ENCODE measurements around the gene UBE2E2. TPM values are rescaled to one million over a fixed set of nuclear protein-coding genes. Genes with fewer than 3 reads are reported as not detected.

Gene UBE2E2
- total RNA-seq, 2 experiments from 2014 or later: 5.7 to 7.2 TPM

- DNase-seq (no peak), ATAC-seq (ENCODE audit: low read depth) (no peak)
- Mint-ChIP-seq H3K36me3 (no peaks in the 10 kb centered on the region), H3K9me3 (no peaks in the 10 kb centered on the region), H3K27ac (no peak overlapping the region), H3K4me1 (peaks cover 3% of the 10 kb centered on the region), H3K27me3 (no peaks in the 10 kb centered on the region), H3K4me3 (no peak overlapping the region)
- POLR2A ChIA-PET: no interaction called here
Measured at GRCh38 chr3:23389686-23390085, 186.6 kb downstream of the UBE2E2 start.

GRCh38 chr3:23390446-23390845 is 187.3 kb downstream of the UBE2E2 start:
- ATAC-seq (ENCODE audit: low read depth): no peak
- Mint-ChIP-seq H3K4me1 (peaks cover 3% of the 10 kb centered on the region), H3K27ac (no peak overlapping the region), H3K27me3 (no peaks in the 10 kb centered on the region), H3K4me3 (no peak overlapping the region), H3K9me3 (no peaks in the 10 kb centered on the region), H3K36me3 (no peaks in the 10 kb centered on the region)
- no peak for DNase-seq
- POLR2A ChIA-PET: no interaction called here

DNA sequence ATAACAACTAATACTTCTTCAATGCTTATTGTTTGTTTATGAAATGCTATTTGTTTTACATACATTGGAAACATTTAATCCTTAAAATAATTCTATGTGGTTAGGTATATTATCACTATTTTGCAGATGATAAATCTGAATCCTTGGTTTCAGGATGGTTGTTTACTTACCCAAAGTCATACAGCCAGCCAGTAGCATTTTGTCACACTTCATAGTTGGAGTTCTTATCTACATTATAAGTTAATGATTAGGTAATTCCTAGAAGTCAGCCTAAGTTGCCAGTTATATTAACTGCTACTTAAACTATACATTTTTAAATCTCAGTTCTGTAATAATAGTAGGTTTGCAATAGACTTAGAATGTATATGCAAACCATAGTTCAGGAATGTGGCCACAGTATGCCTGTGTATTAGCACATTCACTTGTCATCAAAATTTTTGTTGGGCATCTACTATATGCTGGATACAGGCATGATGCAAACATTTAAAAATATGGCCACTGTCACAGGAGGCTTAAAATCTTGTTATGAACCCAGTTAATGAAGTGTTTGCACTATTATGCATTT is 187.9 kb downstream of the UBE2E2 start:
- H3K36me3 Mint-ChIP-seq: no peaks in the 10 kb centered on the region
- DNase-seq (no peak), ATAC-seq (ENCODE audit: low read depth) (no peak)
- H3K4me3 Mint-ChIP-seq: no peak overlapping the region
- H3K9me3 Mint-ChIP-seq: no peaks in the 10 kb centered on the region
- no peaks in the 10 kb centered on the region for H3K27me3 Mint-ChIP-seq
- no peak overlapping the region for H3K27ac Mint-ChIP-seq
- peaks cover 3% of the 10 kb centered on the region for H3K4me1 Mint-ChIP-seq
- POLR2A ChIA-PET: no interaction called here

DNA sequence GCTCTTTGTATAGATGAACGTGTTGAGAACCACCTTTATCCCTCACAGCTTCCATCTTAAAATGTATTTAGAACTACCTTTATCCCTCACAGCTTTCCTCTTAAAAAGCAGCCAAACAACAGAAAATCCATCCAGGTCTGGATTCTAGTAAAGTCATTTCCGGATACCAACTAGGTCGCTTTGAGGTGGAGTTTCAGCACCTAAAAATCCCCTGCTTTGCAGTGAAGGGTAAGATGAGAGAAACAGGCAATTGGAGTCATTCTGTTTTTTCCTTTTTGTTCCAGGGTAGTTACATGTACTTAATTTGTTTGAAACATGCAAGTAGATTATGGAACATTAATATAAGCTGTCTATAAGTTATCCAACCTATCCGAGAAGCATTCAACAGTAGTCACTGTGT is 192.0 kb downstream of the UBE2E2 start:
- POLR2A ChIA-PET: no interaction called here
- no peaks in the 10 kb centered on the region for H3K9me3 Mint-ChIP-seq
- H3K4me3 Mint-ChIP-seq: no peak overlapping the region
- DNase-seq: no peak
- H3K27ac Mint-ChIP-seq: no peak overlapping the region
- H3K27me3 Mint-ChIP-seq: peaks cover 6% of the 10 kb centered on the region
- no peaks in the 10 kb centered on the region for H3K36me3 Mint-ChIP-seq
- H3K4me1 Mint-ChIP-seq: peaks cover 8% of the 10 kb centered on the region
- ATAC-seq (ENCODE audit: low read depth): no peak

- Mint-ChIP-seq H3K4me3 (no peak overlapping the region), H3K4me1 (peaks cover 8% of the 10 kb centered on the region), H3K27ac (no peak overlapping the region), H3K27me3 (peaks cover 9% of the 10 kb centered on the region), H3K36me3 (no peaks in the 10 kb centered on the region), H3K9me3 (no peaks in the 10 kb centered on the region)
- no peak for DNase-seq
- POLR2A ChIA-PET: no interaction called here
- no peak for ATAC-seq (ENCODE audit: low read depth)
Measured at GRCh38 chr3:23396746-23397145, 193.6 kb downstream of the UBE2E2 start.

- Mint-ChIP-seq H3K27ac (no peak overlapping the region), H3K36me3 (peaks cover 2% of the 10 kb centered on the region)
- DNase-seq: no peak
Measured at GRCh38 chr3:23399221-23399620, 196.1 kb downstream of the UBE2E2 start.

DNA sequence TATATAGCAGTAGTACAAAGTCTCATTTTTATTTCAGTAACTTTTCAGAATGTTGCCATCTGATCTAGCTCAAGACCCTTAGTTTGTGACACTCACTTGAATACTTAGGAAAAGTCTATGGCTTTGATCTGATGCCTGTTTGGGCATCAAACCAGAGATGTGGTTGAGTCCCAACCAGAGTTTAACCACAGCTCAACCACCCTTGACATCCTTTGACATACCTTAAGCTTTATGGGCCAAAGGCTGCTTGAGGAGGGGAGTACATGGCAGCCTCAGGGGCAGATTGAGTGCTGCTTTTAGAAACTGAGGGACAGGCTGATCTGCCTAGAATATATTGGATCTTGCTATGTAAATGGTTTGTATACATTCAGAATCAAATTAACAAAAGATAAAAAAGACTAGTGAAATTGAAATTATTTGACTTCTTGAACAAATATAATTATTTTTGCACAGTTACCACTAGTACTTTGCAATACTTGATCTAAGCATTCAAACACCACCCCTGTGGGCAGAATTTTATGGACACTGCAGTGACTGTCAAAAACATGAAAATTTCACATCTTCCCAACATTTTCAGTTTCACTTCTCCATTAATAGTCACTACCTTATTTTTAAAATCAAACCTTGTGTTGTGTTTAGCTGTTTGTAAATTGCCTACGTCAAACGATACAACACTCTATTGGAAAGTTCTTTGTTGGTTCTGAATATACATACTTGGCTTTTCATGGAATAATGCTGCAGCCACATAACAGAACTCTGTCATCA is 199.8 kb downstream of the UBE2E2 start:
- H3K27ac Mint-ChIP-seq: no peak overlapping the region
- POLR2A ChIA-PET: no interaction called here
- H3K9me3 Mint-ChIP-seq: no peaks in the 10 kb centered on the region
- peaks cover 28% of the 10 kb centered on the region for H3K27me3 Mint-ChIP-seq
- DNase-seq (no peak), ATAC-seq (ENCODE audit: low read depth) (peak; percentile 58)
- H3K4me3 Mint-ChIP-seq: no peak overlapping the region
- H3K36me3 Mint-ChIP-seq: peaks cover 3% of the 10 kb centered on the region
- H3K4me1 Mint-ChIP-seq: peaks cover 10% of the 10 kb centered on the region

More at GRCh38 chr3:23399221-23399620, 196.1 kb downstream of the UBE2E2 start:
- H3K27me3 Mint-ChIP-seq: peaks cover 16% of the 10 kb centered on the region
- POLR2A ChIA-PET: no interaction called here
- H3K4me1 Mint-ChIP-seq: peaks cover 15% of the 10 kb centered on the region
- no peaks in the 10 kb centered on the region for H3K9me3 Mint-ChIP-seq
- ATAC-seq (ENCODE audit: low read depth): no peak
- no peak overlapping the region for H3K4me3 Mint-ChIP-seq

- POLR2A ChIA-PET: no interaction called here
Measured at GRCh38 chr3:23404246-23404645, 201.1 kb downstream of the UBE2E2 start.

GRCh38 chr3:23405081-23405480 is 202.0 kb downstream of the UBE2E2 start:
- H3K9me3 Mint-ChIP-seq: no peaks in the 10 kb centered on the region
- no peak for DNase-seq
- H3K27me3 Mint-ChIP-seq: peaks cover 22% of the 10 kb centered on the region
- ATAC-seq (ENCODE audit: low read depth): no peak
- peaks cover 3% of the 10 kb centered on the region for H3K36me3 Mint-ChIP-seq
- H3K4me3 Mint-ChIP-seq: no peak overlapping the region
- peaks cover 10% of the 10 kb centered on the region for H3K4me1 Mint-ChIP-seq
- POLR2A ChIA-PET: no interaction called here
- H3K27ac Mint-ChIP-seq: no peak overlapping the region

More at GRCh38 chr3:23404246-23404645, 201.1 kb downstream of the UBE2E2 start:
- Mint-ChIP-seq H3K27ac (no peak overlapping the region), H3K9me3 (no peaks in the 10 kb centered on the region), H3K36me3 (peaks cover 3% of the 10 kb centered on the region), H3K4me3 (no peak overlapping the region), H3K4me1 (peaks cover 10% of the 10 kb centered on the region), H3K27me3 (peaks cover 24% of the 10 kb centered on the region)
- DNase-seq (no peak), ATAC-seq (ENCODE audit: low read depth) (no peak)

DNA sequence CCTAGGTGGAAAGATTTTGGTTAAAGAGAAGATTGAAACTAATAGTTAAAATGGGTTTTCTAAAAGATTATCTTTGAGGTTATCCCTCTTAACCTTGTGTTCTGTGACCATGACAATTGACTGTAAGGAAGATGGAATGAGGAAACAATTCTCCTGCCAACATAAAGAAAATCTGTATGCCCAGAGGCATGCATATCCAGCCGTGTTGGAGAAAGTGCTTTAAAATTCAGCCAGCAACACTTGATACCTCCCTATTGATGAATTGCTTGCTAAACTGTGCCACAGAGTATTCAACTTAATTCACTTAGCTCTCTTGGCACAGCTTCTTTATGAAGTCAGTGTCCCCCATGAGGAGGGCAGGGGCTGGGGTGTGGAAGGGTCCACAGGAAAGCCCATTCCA is 203.5 kb downstream of the UBE2E2 start:
- no peak for ATAC-seq (ENCODE audit: low read depth)
- H3K9me3 Mint-ChIP-seq: peaks cover 2% of the 10 kb centered on the region
- peaks cover 3% of the 10 kb centered on the region for H3K36me3 Mint-ChIP-seq
- H3K27ac Mint-ChIP-seq: no peak overlapping the region
- POLR2A ChIA-PET: no interaction called here
- H3K4me3 Mint-ChIP-seq: no peak overlapping the region
- H3K4me1 Mint-ChIP-seq: peaks cover 10% of the 10 kb centered on the region
- DNase-seq: no peak
- peaks cover 19% of the 10 kb centered on the region for H3K27me3 Mint-ChIP-seq

- H3K36me3 Mint-ChIP-seq: peaks cover 3% of the 10 kb centered on the region
- peaks cover 9% of the 10 kb centered on the region for H3K9me3 Mint-ChIP-seq
- POLR2A ChIA-PET: no interaction called here
- DNase-seq (no peak), ATAC-seq (ENCODE audit: low read depth) (no peak)
- H3K4me3 Mint-ChIP-seq: no peak overlapping the region
- H3K27ac Mint-ChIP-seq: no peak overlapping the region
- H3K4me1 Mint-ChIP-seq: peaks cover 3% of the 10 kb centered on the region
- no peaks in the 10 kb centered on the region for H3K27me3 Mint-ChIP-seq
Measured at GRCh38 chr3:23418026-23418425, 214.9 kb downstream of the UBE2E2 start.

GRCh38 chr3:23421811-23422516 is 218.8 kb downstream of the UBE2E2 start:
- H3K4me1 Mint-ChIP-seq: peaks cover 3% of the 10 kb centered on the region
- H3K27ac Mint-ChIP-seq: no peak overlapping the region
- ATAC-seq (ENCODE audit: low read depth): no peak
- POLR2A ChIA-PET: no interaction called here
- peaks cover 3% of the 10 kb centered on the region for H3K9me3 Mint-ChIP-seq
- H3K27me3 Mint-ChIP-seq: no peaks in the 10 kb centered on the region
- H3K36me3 Mint-ChIP-seq: peaks cover 6% of the 10 kb centered on the region
- no peak overlapping the region for H3K4me3 Mint-ChIP-seq
- DNase-seq: no peak

- peaks cover 3% of the 10 kb centered on the region for H3K4me1 Mint-ChIP-seq
- DNase-seq (no peak), ATAC-seq (ENCODE audit: low read depth) (no peak)
- peaks cover 3% of the 10 kb centered on the region for H3K9me3 Mint-ChIP-seq
- H3K36me3 Mint-ChIP-seq: peaks cover 6% of the 10 kb centered on the region
- no peaks in the 10 kb centered on the region for H3K27me3 Mint-ChIP-seq
- no peak overlapping the region for H3K27ac Mint-ChIP-seq
- H3K4me3 Mint-ChIP-seq: no peak overlapping the region
- POLR2A ChIA-PET: no interaction called here
Measured at GRCh38 chr3:23422517-23422851, 219.4 kb downstream of the UBE2E2 start.

- Mint-ChIP-seq H3K27ac (no peak overlapping the region), H3K36me3 (peaks cover 6% of the 10 kb centered on the region), H3K4me1 (peaks cover 3% of the 10 kb centered on the region), H3K4me3 (no peak overlapping the region), H3K27me3 (no peaks in the 10 kb centered on the region), H3K9me3 (peaks cover 3% of the 10 kb centered on the region)
- DNase-seq: no peak
- no peak for ATAC-seq (ENCODE audit: low read depth)
- POLR2A ChIA-PET: no interaction called here
Measured at GRCh38 chr3:23425410-23425809, 222.3 kb downstream of the UBE2E2 start.

Measured in activated naive CD8-positive, alpha-beta T cell treated with anti-CD3 and anti-CD28 coated beads, Interleukin-2, amount 10 ng/mL, durations not matched to agents 7 days and 5 days (primary cell).